ENCODE measurements around the gene EHMT1. TPM values are rescaled to one million over a fixed set of nuclear protein-coding genes. Genes with fewer than 3 reads are reported as not detected.

The EHMT1 gene
- total and polyA plus RNA-seq, 9 of the 15 experiments (the other 6 are each of a cell fraction or from before 2014, with no cell fraction given) = 2.2 to 76.0 (median 36.4) TPM

DNA sequence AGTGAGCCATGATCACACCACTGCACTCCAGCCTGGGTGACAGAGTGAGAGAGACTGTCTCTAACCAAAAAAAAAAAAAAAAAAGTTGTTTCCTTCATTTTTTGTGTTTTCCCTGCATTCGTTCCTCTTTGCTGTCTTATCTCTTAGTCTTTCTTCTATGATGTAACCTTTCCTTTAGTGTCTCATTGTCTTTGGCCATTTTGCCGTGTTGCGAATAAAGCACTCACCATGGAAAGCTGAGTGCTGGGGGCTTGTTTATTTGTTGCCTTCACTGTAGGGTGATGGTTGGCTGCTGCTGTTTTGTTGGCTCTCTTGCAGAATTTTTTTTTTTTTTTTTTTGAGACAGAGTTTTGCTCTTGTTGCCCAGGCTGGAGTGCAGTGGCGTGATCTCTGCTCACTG is 7.7 kb downstream of the EHMT1 start (continued):
- TF ChIP-seq, protein P1, sequence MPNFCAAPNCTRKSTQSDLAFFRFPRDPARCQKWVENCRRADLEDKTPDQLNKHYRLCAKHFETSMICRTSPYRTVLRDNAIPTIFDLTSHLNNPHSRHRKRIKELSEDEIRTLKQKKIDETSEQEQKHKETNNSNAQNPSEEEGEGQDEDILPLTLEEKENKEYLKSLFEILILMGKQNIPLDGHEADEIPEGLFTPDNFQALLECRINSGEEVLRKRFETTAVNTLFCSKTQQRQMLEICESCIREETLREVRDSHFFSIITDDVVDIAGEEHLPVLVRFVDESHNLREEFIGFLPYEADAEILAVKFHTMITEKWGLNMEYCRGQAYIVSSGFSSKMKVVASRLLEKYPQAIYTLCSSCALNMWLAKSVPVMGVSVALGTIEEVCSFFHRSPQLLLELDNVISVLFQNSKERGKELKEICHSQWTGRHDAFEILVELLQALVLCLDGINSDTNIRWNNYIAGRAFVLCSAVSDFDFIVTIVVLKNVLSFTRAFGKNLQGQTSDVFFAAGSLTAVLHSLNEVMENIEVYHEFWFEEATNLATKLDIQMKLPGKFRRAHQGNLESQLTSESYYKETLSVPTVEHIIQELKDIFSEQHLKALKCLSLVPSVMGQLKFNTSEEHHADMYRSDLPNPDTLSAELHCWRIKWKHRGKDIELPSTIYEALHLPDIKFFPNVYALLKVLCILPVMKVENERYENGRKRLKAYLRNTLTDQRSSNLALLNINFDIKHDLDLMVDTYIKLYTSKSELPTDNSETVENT (CRISPR knock-in tag; IDR thresholded peaks at IDR 0.05) = no peak
- TF ChIP-seq ZBTB7A (IDR thresholded peaks at IDR 0.05; ENCODE audit: borderline replicate concordance, control insufficient read depth, low read depth, low read length) = no peak
- TF ChIP-seq LCOR (CRISPR knock-in tag; IDR thresholded peaks at IDR 0.05) = no peak
- no peak for TF ChIP-seq NRF1 (conservative IDR thresholded peaks at IDR 0.05 in 1 of 2, IDR thresholded peaks at IDR 0.05 in 1 of 2)
- peak; percentile 9; the same call in 1 of the 2 replicates for TF ChIP-seq ZNF384 (IDR thresholded peaks at IDR 0.05; ENCODE audit: low read depth, low read length)
- peak; percentile 82 for TF ChIP-seq ZNF24 (IDR thresholded peaks at IDR 0.05)
- no peak for TF ChIP-seq EHMT2 (IDR thresholded peaks at IDR 0.05)
- TF ChIP-seq ZNF695 (CRISPR knock-in tag; IDR thresholded peaks at IDR 0.05) = no peak
- no peak for TF ChIP-seq OTX1 (CRISPR knock-in tag; IDR thresholded peaks at IDR 0.05)
- no peak for TF ChIP-seq ZNF699 (CRISPR knock-in tag; IDR thresholded peaks at IDR 0.05; ENCODE audit: insufficient replicate concordance)
- TF ChIP-seq, protein P2, sequence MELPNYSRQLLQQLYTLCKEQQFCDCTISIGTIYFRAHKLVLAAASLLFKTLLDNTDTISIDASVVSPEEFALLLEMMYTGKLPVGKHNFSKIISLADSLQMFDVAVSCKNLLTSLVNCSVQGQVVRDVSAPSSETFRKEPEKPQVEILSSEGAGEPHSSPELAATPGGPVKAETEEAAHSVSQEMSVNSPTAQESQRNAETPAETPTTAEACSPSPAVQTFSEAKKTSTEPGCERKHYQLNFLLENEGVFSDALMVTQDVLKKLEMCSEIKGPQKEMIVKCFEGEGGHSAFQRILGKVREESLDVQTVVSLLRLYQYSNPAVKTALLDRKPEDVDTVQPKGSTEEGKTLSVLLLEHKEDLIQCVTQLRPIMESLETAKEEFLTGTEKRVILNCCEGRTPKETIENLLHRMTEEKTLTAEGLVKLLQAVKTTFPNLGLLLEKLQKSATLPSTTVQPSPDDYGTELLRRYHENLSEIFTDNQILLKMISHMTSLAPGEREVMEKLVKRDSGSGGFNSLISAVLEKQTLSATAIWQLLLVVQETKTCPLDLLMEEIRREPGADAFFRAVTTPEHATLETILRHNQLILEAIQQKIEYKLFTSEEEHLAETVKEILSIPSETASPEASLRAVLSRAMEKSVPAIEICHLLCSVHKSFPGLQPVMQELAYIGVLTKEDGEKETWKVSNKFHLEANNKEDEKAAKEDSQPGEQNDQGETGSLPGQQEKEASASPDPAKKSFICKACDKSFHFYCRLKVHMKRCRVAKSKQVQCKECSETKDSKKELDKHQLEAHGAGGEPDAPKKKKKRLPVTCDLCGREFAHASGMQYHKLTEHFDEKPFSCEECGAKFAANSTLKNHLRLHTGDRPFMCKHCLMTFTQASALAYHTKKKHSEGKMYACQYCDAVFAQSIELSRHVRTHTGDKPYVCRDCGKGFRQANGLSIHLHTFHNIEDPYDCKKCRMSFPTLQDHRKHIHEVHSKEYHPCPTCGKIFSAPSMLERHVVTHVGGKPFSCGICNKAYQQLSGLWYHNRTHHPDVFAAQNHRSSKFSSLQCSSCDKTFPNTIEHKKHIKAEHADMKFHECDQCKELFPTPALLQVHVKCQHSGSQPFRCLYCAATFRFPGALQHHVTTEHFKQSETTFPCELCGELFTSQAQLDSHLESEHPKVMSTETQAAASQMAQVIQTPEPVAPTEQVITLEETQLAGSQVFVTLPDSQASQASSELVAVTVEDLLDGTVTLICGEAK (IDR thresholded peaks at IDR 0.05) = peak; percentile 81
- TF ChIP-seq, protein P2 (CRISPR knock-in tag; IDR thresholded peaks at IDR 0.05) = no peak
- TF ChIP-seq, protein P3, sequence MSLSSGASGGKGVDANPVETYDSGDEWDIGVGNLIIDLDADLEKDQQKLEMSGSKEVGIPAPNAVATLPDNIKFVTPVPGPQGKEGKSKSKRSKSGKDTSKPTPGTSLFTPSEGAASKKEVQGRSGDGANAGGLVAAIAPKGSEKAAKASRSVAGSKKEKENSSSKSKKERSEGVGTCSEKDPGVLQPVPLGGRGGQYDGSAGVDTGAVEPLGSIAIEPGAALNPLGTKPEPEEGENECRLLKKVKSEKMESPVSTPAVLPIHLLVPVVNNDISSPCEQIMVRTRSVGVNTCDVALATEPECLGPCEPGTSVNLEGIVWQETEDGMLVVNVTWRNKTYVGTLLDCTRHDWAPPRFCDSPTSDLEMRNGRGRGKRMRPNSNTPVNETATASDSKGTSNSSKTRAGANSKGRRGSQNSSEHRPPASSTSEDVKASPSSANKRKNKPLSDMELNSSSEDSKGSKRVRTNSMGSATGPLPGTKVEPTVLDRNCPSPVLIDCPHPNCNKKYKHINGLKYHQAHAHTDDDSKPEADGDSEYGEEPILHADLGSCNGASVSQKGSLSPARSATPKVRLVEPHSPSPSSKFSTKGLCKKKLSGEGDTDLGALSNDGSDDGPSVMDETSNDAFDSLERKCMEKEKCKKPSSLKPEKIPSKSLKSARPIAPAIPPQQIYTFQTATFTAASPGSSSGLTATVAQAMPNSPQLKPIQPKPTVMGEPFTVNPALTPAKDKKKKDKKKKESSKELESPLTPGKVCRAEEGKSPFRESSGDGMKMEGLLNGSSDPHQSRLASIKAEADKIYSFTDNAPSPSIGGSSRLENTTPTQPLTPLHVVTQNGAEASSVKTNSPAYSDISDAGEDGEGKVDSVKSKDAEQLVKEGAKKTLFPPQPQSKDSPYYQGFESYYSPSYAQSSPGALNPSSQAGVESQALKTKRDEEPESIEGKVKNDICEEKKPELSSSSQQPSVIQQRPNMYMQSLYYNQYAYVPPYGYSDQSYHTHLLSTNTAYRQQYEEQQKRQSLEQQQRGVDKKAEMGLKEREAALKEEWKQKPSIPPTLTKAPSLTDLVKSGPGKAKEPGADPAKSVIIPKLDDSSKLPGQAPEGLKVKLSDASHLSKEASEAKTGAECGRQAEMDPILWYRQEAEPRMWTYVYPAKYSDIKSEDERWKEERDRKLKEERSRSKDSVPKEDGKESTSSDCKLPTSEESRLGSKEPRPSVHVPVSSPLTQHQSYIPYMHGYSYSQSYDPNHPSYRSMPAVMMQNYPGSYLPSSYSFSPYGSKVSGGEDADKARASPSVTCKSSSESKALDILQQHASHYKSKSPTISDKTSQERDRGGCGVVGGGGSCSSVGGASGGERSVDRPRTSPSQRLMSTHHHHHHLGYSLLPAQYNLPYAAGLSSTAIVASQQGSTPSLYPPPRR (CRISPR knock-in tag; IDR thresholded peaks at IDR 0.05; ENCODE audit: borderline replicate concordance) = no peak
